OCI-LY1 (cell line): Measurements from ENCODE around the gene ADAM17.

Source experiments
- H2AFZ ChIP-seq: fragments of 200-600 bp; sonication (generic), shearing (Covaris generic); 2 replicates; pipeline ENCODE4 v1.6.0; 2014; ENCODE audit warnings: antibody characterized with exemption, mild to moderate bottlenecking, low read length
- H3F3A ChIP-seq: fragments of 200-600 bp; sonication (generic), shearing (Covaris generic); 2 replicates; pipeline ENCODE4 v1.6.0; 2014; ENCODE audit warnings: mild to moderate bottlenecking, antibody characterized with exemption, low read length, moderate library complexity; ENCODE audit not compliant: insufficient read depth
- H3K27ac ChIP-seq: fragments of 200-600 bp; sonication (generic); 2 replicates; pipeline ENCODE4 v1.5.1; 2014; ENCODE audit warnings: low read length, mixed run types, mild to moderate bottlenecking, low read depth; ENCODE audit not compliant: poor library complexity, severe bottlenecking
- H3K27me3 ChIP-seq: fragments of 200-600 bp; sonication (generic); 2 replicates; pipeline ENCODE4 v1.6.0; 2014; ENCODE audit warnings: antibody characterized with exemption, mild to moderate bottlenecking, low read length, moderate library complexity; ENCODE audit not compliant: insufficient read depth
- H3K36me3 ChIP-seq: fragments of 200-600 bp; sonication (generic); 2 replicates; pipeline ENCODE4 v1.6.1; 2014; ENCODE audit warnings: mild to moderate bottlenecking, antibody characterized with exemption, low read length, moderate library complexity, mixed read lengths; ENCODE audit not compliant: insufficient read depth
- H3K4me1 ChIP-seq: fragments of 200-600 bp; sonication (generic); 2 replicates; pipeline ENCODE4 v1.5.1; 2014; ENCODE audit warnings: mild to moderate bottlenecking, low read length, moderate library complexity; ENCODE audit not compliant: insufficient read depth, severe bottlenecking
- H3K4me2 ChIP-seq: fragments of 200-600 bp; sonication (generic), shearing (Covaris generic); 2 replicates; pipeline ENCODE4 v1.6.1; 2014; ENCODE audit warnings: low read length
- H3K4me3 ChIP-seq: fragments of 200-600 bp; sonication (generic); 2 replicates; pipeline ENCODE4 v1.5.1; 2014; ENCODE audit warnings: low read length, low read depth, mild to moderate bottlenecking, mixed read lengths; ENCODE audit not compliant: poor library complexity, severe bottlenecking
- H3K79me2 ChIP-seq: fragments of 200-600 bp; shearing (Covaris generic); 2 replicates; pipeline ENCODE4 v1.6.1; 2016; ENCODE audit warnings: mixed run types, low read length, mixed read lengths; ENCODE audit not compliant: insufficient read depth
- H3K9ac ChIP-seq: fragments of 200-600 bp; sonication (generic), shearing (Covaris generic); 2 replicates; pipeline ENCODE4 v1.6.1; 2014; ENCODE audit warnings: mild to moderate bottlenecking, low read length, mixed read lengths
- H3K9me2 ChIP-seq: fragments of 200-600 bp; sonication (generic), shearing (Covaris generic); 2 replicates; pipeline ENCODE4 v1.6.1; 2014; ENCODE audit warnings: low read depth, mild to moderate bottlenecking, low read length, mixed read lengths
- H3K9me3 ChIP-seq: fragments of 200-600 bp; shearing (Covaris generic); 2 replicates; pipeline ENCODE4 v1.6.1; 2014; ENCODE audit warnings: low read length, mixed read lengths
- H4K20me1 ChIP-seq: fragments of 200-600 bp; sonication (generic), shearing (Covaris generic); 2 replicates; pipeline ENCODE4 v1.6.0; 2016; ENCODE audit warnings: mild to moderate bottlenecking, low read length; ENCODE audit not compliant: insufficient read depth
- EZH2 ChIP-seq: fragments of 200-600 bp; sonication (generic), shearing (Covaris generic); IDR thresholded peaks from 2 replicates; pipeline ENCODE4 v1.8.0; 2017; ENCODE audit warnings: borderline replicate concordance, mixed run types, mild to moderate bottlenecking, antibody characterized with exemption, low read length, moderate library complexity, mixed read lengths
- TF ChIP-seq, protein P1 (sequence below): fragments of 200-600 bp; sonication (generic), shearing (Covaris generic); IDR thresholded peaks from 2 replicates; pipeline ENCODE4 v1.5.1; 2017; ENCODE audit warnings: mild to moderate bottlenecking, antibody characterized with exemption, low read length, moderate library complexity, mixed read lengths

The ADAM17 gene

DNA sequence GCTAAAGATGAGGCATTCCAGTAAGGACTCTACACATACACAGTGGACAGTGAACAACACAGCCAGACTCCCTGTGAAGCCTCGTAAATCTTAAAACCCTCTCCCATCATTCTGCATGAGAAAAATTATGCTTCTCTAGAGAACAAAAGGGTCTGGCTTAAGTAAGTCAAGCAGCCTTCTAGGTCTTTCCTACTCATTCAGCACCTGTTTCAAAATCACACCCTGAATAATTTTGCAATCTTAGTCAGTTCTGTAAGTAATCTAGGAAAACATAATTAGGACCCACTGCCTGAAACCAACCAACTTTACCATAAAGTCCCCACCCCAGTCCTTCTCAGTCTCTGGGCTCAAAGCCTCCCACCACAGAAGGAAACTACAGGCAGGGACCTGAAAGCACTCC, 61.5 kb downstream of the ADAM17 start:
- Histone ChIP-seq H3K27ac (no peak overlapping the region), H3K4me3 (no peak overlapping the region), H3K4me2 (no peak overlapping the region), H3K9me3 (no peaks in the 10 kb centered on the region), H3K9me2 (no peaks in the 10 kb centered on the region), H3K27me3 (no peaks in the 10 kb centered on the region), H3F3A (no peaks in the 10 kb centered on the region), H3K4me1 (no peaks in the 10 kb centered on the region), H3K36me3 (peaks cover 94% of the 10 kb centered on the region), H3K9ac (no peak overlapping the region), H4K20me1 (no peaks in the 10 kb centered on the region), H3K79me2 (no peaks in the 10 kb centered on the region), H2AFZ (no peak overlapping the region)
- TF ChIP-seq, protein P1, sequence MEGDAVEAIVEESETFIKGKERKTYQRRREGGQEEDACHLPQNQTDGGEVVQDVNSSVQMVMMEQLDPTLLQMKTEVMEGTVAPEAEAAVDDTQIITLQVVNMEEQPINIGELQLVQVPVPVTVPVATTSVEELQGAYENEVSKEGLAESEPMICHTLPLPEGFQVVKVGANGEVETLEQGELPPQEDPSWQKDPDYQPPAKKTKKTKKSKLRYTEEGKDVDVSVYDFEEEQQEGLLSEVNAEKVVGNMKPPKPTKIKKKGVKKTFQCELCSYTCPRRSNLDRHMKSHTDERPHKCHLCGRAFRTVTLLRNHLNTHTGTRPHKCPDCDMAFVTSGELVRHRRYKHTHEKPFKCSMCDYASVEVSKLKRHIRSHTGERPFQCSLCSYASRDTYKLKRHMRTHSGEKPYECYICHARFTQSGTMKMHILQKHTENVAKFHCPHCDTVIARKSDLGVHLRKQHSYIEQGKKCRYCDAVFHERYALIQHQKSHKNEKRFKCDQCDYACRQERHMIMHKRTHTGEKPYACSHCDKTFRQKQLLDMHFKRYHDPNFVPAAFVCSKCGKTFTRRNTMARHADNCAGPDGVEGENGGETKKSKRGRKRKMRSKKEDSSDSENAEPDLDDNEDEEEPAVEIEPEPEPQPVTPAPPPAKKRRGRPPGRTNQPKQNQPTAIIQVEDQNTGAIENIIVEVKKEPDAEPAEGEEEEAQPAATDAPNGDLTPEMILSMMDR, result no peak
- no peak for TF ChIP-seq EZH2

- Histone ChIP-seq H3K27ac (no peak overlapping the region), H4K20me1 (no peaks in the 10 kb centered on the region), H3K9ac (no peak overlapping the region), H3F3A (no peaks in the 10 kb centered on the region), H3K4me3 (no peak overlapping the region), H3K9me2 (no peaks in the 10 kb centered on the region), H3K9me3 (no peaks in the 10 kb centered on the region), H3K27me3 (no peaks in the 10 kb centered on the region), H3K4me2 (no peak overlapping the region), H2AFZ (no peak overlapping the region), H3K79me2 (no peaks in the 10 kb centered on the region), H3K4me1 (no peaks in the 10 kb centered on the region), H3K36me3 (peaks cover 94% of the 10 kb centered on the region)
- no peak for TF ChIP-seq EZH2
- TF ChIP-seq, protein P1, result no peak
Measured at GRCh38 chr2:9493478-9493877, 62.2 kb downstream of the ADAM17 start.

GRCh38 chr2:9492927-9493326, 62.7 kb downstream of the ADAM17 start:
- no peaks in the 10 kb centered on the region for H3K9me3 ChIP-seq
- no peaks in the 10 kb centered on the region for H3K79me2 ChIP-seq
- H3K36me3 ChIP-seq, result peaks cover 94% of the 10 kb centered on the region
- no peaks in the 10 kb centered on the region for H3K4me1 ChIP-seq
- H4K20me1 ChIP-seq, result no peaks in the 10 kb centered on the region
- H3K9me2 ChIP-seq, result no peaks in the 10 kb centered on the region
- TF ChIP-seq, protein P1, result no peak
- no peak for TF ChIP-seq EZH2
- H3K27ac ChIP-seq, result no peak overlapping the region
- no peaks in the 10 kb centered on the region for H3F3A ChIP-seq
- H3K9ac ChIP-seq, result no peak overlapping the region
- no peaks in the 10 kb centered on the region for H3K27me3 ChIP-seq
- no peak overlapping the region for H2AFZ ChIP-seq
- H3K4me2 ChIP-seq, result no peak overlapping the region
- no peak overlapping the region for H3K4me3 ChIP-seq
